Suprapubic skin (tissue), 4 donors: ENCODE measurements around the gene PGK1.

Experiments used
- CTCF ChIP-seq, 2 donors: fragments of 200-600 bp in 1 of 2; fragments of 450-650 bp in 1 of 2; sonication (generic) in 1 of 2; IDR thresholded peaks; one replicate each; pipeline ENCODE4 v1.5.1; 2016 to 2019; ENCODE audit warnings: antibody characterized with exemption in 2 of 2, mild to moderate bottlenecking in 1 of 2, moderate library complexity in 1 of 2
- EP300 ChIP-seq: sonication (generic); formaldehyde crosslinking; IDR thresholded peaks from one replicate; pipeline ENCODE4 v1.6.1; 2017; ENCODE audit warnings: antibody characterized with exemption
- POLR2A ChIP-seq, 2 donors: fragments of 450-650 bp; IDR thresholded peaks; one replicate each; pipeline ENCODE4 v1.6.1; 2017; ENCODE audit warnings: antibody characterized with exemption in 2 of 2, mild to moderate bottlenecking in 2 of 2, moderate library complexity in 2 of 2
- POLR2AphosphoS5 ChIP-seq, 3 donors: sonication (generic); formaldehyde crosslinking; IDR thresholded peaks; one replicate each; pipeline ENCODE4 v1.6.1; 2017; ENCODE audit warnings: antibody characterized with exemption in 3 of 3

GRCh38 chrX:78092296-78092695 is 11.8 kb upstream of the PGK1 start:
- TF ChIP-seq CTCF (IDR thresholded peaks at IDR 0.05) (no peak), POLR2A (IDR thresholded peaks at IDR 0.05) (no peak), POLR2AphosphoS5 (IDR thresholded peaks at IDR 0.05) (no peak), EP300 (no peak)
